Measurements from ENCODE around the gene SMG7.

DNA sequence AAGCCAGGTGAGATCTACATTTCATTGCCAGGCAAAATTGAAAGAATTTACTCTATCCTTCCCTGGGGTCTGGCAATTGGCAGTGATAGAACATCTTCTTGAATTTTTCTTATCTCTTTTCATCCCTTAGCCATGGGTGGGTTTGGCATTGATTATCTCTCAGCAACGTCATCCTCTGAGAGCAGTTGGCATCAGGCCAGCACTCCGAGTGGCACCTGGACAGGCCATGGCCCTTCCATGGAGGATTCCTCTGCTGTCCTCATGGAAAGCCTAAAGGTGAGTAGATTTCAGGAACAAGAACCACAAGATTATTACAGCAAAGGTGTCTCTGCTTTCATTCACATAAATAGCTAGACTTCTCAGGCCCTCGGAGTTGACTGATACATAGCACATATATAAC is 78.6 kb downstream of the SMG7 start:
- no peak for TF ChIP-seq POLR2A (IDR thresholded peaks at IDR 0.05)
- TF ChIP-seq, protein P1, sequence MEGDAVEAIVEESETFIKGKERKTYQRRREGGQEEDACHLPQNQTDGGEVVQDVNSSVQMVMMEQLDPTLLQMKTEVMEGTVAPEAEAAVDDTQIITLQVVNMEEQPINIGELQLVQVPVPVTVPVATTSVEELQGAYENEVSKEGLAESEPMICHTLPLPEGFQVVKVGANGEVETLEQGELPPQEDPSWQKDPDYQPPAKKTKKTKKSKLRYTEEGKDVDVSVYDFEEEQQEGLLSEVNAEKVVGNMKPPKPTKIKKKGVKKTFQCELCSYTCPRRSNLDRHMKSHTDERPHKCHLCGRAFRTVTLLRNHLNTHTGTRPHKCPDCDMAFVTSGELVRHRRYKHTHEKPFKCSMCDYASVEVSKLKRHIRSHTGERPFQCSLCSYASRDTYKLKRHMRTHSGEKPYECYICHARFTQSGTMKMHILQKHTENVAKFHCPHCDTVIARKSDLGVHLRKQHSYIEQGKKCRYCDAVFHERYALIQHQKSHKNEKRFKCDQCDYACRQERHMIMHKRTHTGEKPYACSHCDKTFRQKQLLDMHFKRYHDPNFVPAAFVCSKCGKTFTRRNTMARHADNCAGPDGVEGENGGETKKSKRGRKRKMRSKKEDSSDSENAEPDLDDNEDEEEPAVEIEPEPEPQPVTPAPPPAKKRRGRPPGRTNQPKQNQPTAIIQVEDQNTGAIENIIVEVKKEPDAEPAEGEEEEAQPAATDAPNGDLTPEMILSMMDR (IDR thresholded peaks at IDR 0.05): no peak

All from adrenal gland (tissue), 5 donors.